ENCODE measurements around the gene NALF2. TPM values are rescaled to one million over a fixed set of nuclear protein-coding genes. Genes with fewer than 3 reads are reported as not detected.

Gene NALF2
- total RNA-seq, 1 experiment from 2014 or later = 9.7 TPM

DNA sequence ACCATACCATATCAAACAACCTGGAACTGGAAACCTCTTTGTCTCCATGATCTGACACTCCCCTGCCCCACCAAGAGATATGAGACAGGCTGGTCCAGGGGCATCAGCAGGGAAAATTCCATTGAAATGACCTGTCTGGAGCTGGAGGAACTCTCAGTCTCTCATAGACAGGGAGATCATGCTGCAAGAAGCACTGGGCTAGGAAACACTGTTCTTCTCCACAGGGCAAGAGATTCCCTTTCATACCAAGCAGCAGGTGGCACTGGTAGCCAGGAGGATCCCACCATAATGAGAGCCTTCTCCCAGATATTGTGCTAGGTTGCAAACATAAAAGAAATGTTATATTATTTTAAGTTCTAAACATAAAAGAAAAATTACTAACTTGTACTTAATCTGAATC is 14.5 kb upstream of the NALF2 start:
- H3K4me3 Mint-ChIP-seq = no peak overlapping the region
- Histone ChIP-seq H2BK120ac (ENCODE audit: low read depth, low read length, poor library complexity, severe bottlenecking) (no peak overlapping the region), H3K79me1 (ENCODE audit: insufficient read depth, low read depth, low read length, poor library complexity, severe bottlenecking) (no peaks in the 10 kb centered on the region), H4K20me1 (ENCODE audit: control insufficient read depth, insufficient read depth, insufficient read length) (no peaks in the 10 kb centered on the region), H2BK15ac (ENCODE audit: low read depth, low read length) (no peak overlapping the region), H2BK12ac (ENCODE audit: insufficient read length, low read depth, low read length) (no peak overlapping the region), H3K4me1 (ENCODE audit: insufficient read depth, low read length) (no peaks in the 10 kb centered on the region), H3K4me2 (ENCODE audit: insufficient read depth, insufficient read length, low read length) (no peak overlapping the region), H2BK5ac (ENCODE audit: insufficient read length, low read length) (no peak overlapping the region), H3K27me3 (ENCODE audit: insufficient read depth, low read length) (no peaks in the 10 kb centered on the region), H4K91ac (ENCODE audit: insufficient read length, low read depth, low read length) (no peak overlapping the region), H3K18ac (ENCODE audit: insufficient read length, low read depth, low read length) (no peak overlapping the region), H3K56ac (ENCODE audit: insufficient read length, low read depth, low read length) (no peak overlapping the region), H2BK20ac (ENCODE audit: low read depth, low read length, poor library complexity, severe bottlenecking) (no peak overlapping the region), H3K27ac (ENCODE audit: insufficient read length, low read depth, low read length) (no peak overlapping the region), H4K5ac (ENCODE audit: insufficient read length, low read depth, low read length) (no peak overlapping the region), H3K23me2 (ENCODE audit: insufficient read length, low read depth, low read length, poor library complexity, severe bottlenecking) (no peaks in the 10 kb centered on the region), H3K9me3 (ENCODE audit: control insufficient read depth, low read depth, low read length) (peaks cover 18% of the 10 kb centered on the region), H3T11ph (ENCODE audit: low read length) (no peak overlapping the region), H3K4ac (ENCODE audit: low read depth, low read length) (no peak overlapping the region), H3K79me2 (ENCODE audit: insufficient read depth, low read length) (no peaks in the 10 kb centered on the region), H3K14ac (ENCODE audit: insufficient read depth, low read length) (no peak overlapping the region), H2AFZ (ENCODE audit: low read length) (no peak overlapping the region), H2AK5ac (ENCODE audit: insufficient read length, low read length) (no peak overlapping the region), H3K23ac (ENCODE audit: insufficient read length, low read depth, low read length) (no peak overlapping the region), H4K8ac (replicated peaks; ENCODE audit: insufficient read length, low read depth, low read length) (no peak overlapping the region), H3K9ac (ENCODE audit: extremely low read depth, insufficient read length, low read length) (no peak overlapping the region)
- peaks cover 14% of the 10 kb centered on the region for H3K27me3 Mint-ChIP-seq (ENCODE audit: low read depth)
- TF ChIP-seq, protein P1, sequence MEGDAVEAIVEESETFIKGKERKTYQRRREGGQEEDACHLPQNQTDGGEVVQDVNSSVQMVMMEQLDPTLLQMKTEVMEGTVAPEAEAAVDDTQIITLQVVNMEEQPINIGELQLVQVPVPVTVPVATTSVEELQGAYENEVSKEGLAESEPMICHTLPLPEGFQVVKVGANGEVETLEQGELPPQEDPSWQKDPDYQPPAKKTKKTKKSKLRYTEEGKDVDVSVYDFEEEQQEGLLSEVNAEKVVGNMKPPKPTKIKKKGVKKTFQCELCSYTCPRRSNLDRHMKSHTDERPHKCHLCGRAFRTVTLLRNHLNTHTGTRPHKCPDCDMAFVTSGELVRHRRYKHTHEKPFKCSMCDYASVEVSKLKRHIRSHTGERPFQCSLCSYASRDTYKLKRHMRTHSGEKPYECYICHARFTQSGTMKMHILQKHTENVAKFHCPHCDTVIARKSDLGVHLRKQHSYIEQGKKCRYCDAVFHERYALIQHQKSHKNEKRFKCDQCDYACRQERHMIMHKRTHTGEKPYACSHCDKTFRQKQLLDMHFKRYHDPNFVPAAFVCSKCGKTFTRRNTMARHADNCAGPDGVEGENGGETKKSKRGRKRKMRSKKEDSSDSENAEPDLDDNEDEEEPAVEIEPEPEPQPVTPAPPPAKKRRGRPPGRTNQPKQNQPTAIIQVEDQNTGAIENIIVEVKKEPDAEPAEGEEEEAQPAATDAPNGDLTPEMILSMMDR (conservative IDR thresholded peaks at IDR 0.05) = no peak
- peaks cover 0 to 3% (median 0%) of the 10 kb centered on the region in 3 experiments; a peak in 2 of 7 replicates for H3K36me3 Mint-ChIP-seq (ENCODE audit: insufficient read depth in 1 of 3, low read depth in 3 of 3)
- peaks cover 70 to 73% of the 10 kb centered on the region in 2 experiments for H3K9me3 Mint-ChIP-seq
- no peak overlapping the region for H3K27ac Mint-ChIP-seq
- H3K4me1 Mint-ChIP-seq = peaks cover 2 to 6% of the 10 kb centered on the region in 2 experiments; a peak in 3 of 4 replicates
- DNase-seq = no peak

Data from H9 (cell line).